BJ (cell line): Measurements from ENCODE around the gene CMSS1. TPM values are rescaled to one million over a fixed set of nuclear protein-coding genes. Genes with fewer than 3 reads are reported as not detected.

Experiments
- CTCF ChIA-PET: fragments of 350-600 bp; formaldehyde crosslinking; extraction: SDS; loops from one replicate; lab custom pipeline; 2021; ENCODE audit warnings: antibody characterized with exemption, inconsistent platforms; lab: Yijun Ruan, JAX
- POLR2A ChIA-PET: fragments of 300-600 bp; sonication (Branson Sonifier 250); formaldehyde crosslinking; extraction: SDS; loops from one replicate; lab custom pipeline; 2021; ENCODE audit warnings: antibody characterized with exemption; lab: Charles Lee
- DNase-seq: peaks from one replicate; pipeline ENCODE4 v3.0.0-alpha.2; 2011; ENCODE audit warnings: low read depth
- H3K27me3 ChIP-seq: 2 replicates; pipeline ENCODE4 v1.6.0; 2011; ENCODE audit warnings: low read length; ENCODE audit not compliant: control insufficient read depth, insufficient read depth
- H3K36me3 ChIP-seq: 2 replicates; pipeline ENCODE4 v1.5.1; 2011; ENCODE audit warnings: low read length; ENCODE audit not compliant: control insufficient read depth, insufficient read depth
- H3K4me3 ChIP-seq: 2 replicates; pipeline ENCODE4 v1.5.1; 2011; ENCODE audit warnings: low read depth, mild to moderate bottlenecking, control low read depth, low read length
- CTCF ChIP-seq: IDR thresholded peaks from 2 replicates; pipeline ENCODE4 v1.5.1; 2011; ENCODE audit warnings: low read depth, mild to moderate bottlenecking, control low read depth, inconsistent platforms, low read length, moderate library complexity; ENCODE audit not compliant: insufficient read depth
- polyA plus RNA-seq: library from polyadenylated mRNA; depleted of rRNA; stranded (reverse); fragments of >200 nt; gene quantifications from 2 replicates; pipeline ENCODE4 v1.2.3, GENCODE V29; 2011

CMSS1 gene
- polyA plus RNA-seq, 1 experiment = 6.7 TPM

GRCh38 chr3:99921377-99921695, 103.7 kb downstream of the CMSS1 start:
- CTCF ChIA-PET = interaction anchor here (0.6 kb wide), 1 partner anchor 296 kb away, joined by 3 read pairs; no protein-coding TSS in a partner anchor
- no peaks in the 10 kb centered on the region for H3K36me3 ChIP-seq
- POLR2A ChIA-PET = no interaction called here
- no peak for TF ChIP-seq CTCF
- DNase-seq = no peak
- H3K4me3 ChIP-seq = no peak overlapping the region
- H3K27me3 ChIP-seq = no peaks in the 10 kb centered on the region

DNA sequence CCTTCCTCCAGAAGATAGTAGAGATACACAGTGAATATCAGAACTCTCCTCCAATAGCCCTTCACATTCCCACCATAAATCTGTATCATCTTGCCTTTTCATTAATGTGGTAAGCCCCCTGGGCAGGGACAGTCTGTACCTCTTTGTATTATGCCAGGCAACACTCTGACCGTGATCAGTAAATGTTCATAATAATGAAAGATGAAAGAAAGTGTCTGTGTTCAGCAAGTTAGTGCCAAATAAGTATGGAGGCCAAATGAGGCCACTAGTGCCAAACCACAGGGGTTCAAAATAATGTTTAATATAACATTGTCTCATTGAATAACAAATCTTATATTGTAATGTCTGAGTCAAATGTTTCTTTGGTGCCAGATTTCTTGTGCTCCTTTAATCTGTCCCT, 104.3 kb downstream of the CMSS1 start:
- H3K27me3 ChIP-seq = no peaks in the 10 kb centered on the region
- no peak overlapping the region for H3K4me3 ChIP-seq
- TF ChIP-seq CTCF = no peak
- no peak for DNase-seq
- no peaks in the 10 kb centered on the region for H3K36me3 ChIP-seq
- ChIA-PET CTCF (interaction anchor here (0.6 kb wide), 1 partner anchor 295 kb away, joined by 3 read pairs; no protein-coding TSS in a partner anchor), POLR2A (no interaction called here)

GRCh38 chr3:99923873-99924272, 106.2 kb downstream of the CMSS1 start:
- no peak for DNase-seq
- H3K27me3 ChIP-seq = no peaks in the 10 kb centered on the region
- ChIA-PET CTCF (interaction anchor here (2.1 kb wide), 1 partner anchor 8 kb away, joined by 9 read pairs; no protein-coding TSS in a partner anchor), POLR2A (no interaction called here)
- no peaks in the 10 kb centered on the region for H3K36me3 ChIP-seq
- H3K4me3 ChIP-seq = no peak overlapping the region
- no peak for TF ChIP-seq CTCF

DNA sequence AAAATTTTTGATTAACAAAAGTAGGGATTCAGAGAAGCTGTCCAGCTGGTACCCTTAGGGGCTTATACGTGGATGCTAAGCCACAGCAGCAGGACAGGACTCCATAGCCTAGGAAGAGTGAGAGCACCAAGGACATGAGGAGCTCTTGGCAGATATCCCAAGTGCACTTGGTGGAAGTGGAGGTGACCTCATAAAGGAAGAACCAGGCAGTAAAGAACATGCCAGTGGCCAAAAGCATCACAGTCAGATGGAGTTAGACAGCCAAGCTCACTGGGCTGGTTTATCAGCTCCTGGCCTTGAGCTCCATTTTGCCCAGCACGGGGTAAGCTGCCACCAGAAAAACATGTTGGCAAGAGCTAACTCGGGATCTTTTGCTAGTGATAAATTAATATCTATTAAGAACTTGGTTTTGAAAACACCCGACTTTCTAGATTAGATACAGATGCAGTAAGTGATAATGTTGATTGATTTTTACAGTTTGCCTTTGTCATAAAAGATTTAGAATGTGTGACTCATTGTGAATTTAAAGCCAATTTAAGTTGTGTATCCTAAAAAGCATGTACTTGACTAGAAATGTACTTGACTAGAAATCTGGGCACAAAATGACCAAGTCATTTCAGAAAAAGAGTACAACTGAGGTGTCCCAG, 108.0 kb downstream of the CMSS1 start:
- DNase-seq = no peak
- TF ChIP-seq CTCF = no peak
- CTCF ChIA-PET = interaction anchor here (0.5 to 2.1 kb wide), 5 partner anchors 10 to 48 kb away, joined by 3 to 9 read pairs (median 4); no protein-coding TSS in a partner anchor
- POLR2A ChIA-PET = interaction anchor here (1.0 kb wide), 2 partner anchors 9 to 20 kb away, joined by 3 read pairs; no protein-coding TSS in a partner anchor
- Histone ChIP-seq H3K4me3 (no peak overlapping the region), H3K36me3 (no peaks in the 10 kb centered on the region), H3K27me3 (no peaks in the 10 kb centered on the region)

- POLR2A ChIA-PET = no interaction called here
- CTCF ChIA-PET = interaction anchor here (0.8 to 1.0 kb wide), 2 partner anchors 8 to 29 kb away, joined by 3 to 4 read pairs; no protein-coding TSS in a partner anchor
- no peak overlapping the region for H3K4me3 ChIP-seq
These were observed 110.2 kb downstream of the CMSS1 start for GRCh38 chr3:99927671-99928457.

More at GRCh38 chr3:99927671-99928457, 110.2 kb downstream of the CMSS1 start:
- no peak for DNase-seq
- H3K36me3 ChIP-seq = no peaks in the 10 kb centered on the region
- no peak for TF ChIP-seq CTCF
- no peaks in the 10 kb centered on the region for H3K27me3 ChIP-seq
